GM12873 (cell line): Measurements from ENCODE around the gene HIVEP3.

Experiments
- CTCF ChIP-seq: IDR thresholded peaks from 2 replicates; pipeline ENCODE4 v1.5.1; 2012; ENCODE audit warnings: low read depth, mild to moderate bottlenecking, moderate library complexity, low read length, control low read depth; ENCODE audit not compliant: insufficient read depth; ENCODE audit errors: missing control alignments

The HIVEP3 gene

GRCh38 chr1:41714638-41715389, 203.9 kb downstream of the HIVEP3 start:
- no peak for TF ChIP-seq CTCF

GRCh38 chr1:41713557-41714327, 205.0 kb downstream of the HIVEP3 start:
- TF ChIP-seq CTCF: no peak

- no peak for TF ChIP-seq CTCF
Measured at GRCh38 chr1:41713141-41713540, 205.6 kb downstream of the HIVEP3 start.

- no peak for TF ChIP-seq CTCF
Measured at GRCh38 chr1:41712695-41713094, 206.0 kb downstream of the HIVEP3 start.

GRCh38 chr1:41712081-41712480, 206.6 kb downstream of the HIVEP3 start:
- no peak for TF ChIP-seq CTCF

GRCh38 chr1:41711581-41711980, 207.1 kb downstream of the HIVEP3 start:
- TF ChIP-seq CTCF: no peak

- TF ChIP-seq CTCF: no peak
Measured at GRCh38 chr1:41710980-41711379, 207.7 kb downstream of the HIVEP3 start.
